Inferior parietal cortex (tissue), 1 donor: ENCODE measurements around the gene SERTAD1.
"Not testable (repeated sequence)": the region's sequence is repeated elsewhere in the genome, so short reads cannot be mapped to it uniquely, and the experiment has no call there.

ENCODE experiments used
- DNase-seq: peaks from one replicate; pipeline ENCODE4 v3.0.0-alpha.2; 2016; ENCODE audit errors: extremely low spot score

SERTAD1 gene

DNA sequence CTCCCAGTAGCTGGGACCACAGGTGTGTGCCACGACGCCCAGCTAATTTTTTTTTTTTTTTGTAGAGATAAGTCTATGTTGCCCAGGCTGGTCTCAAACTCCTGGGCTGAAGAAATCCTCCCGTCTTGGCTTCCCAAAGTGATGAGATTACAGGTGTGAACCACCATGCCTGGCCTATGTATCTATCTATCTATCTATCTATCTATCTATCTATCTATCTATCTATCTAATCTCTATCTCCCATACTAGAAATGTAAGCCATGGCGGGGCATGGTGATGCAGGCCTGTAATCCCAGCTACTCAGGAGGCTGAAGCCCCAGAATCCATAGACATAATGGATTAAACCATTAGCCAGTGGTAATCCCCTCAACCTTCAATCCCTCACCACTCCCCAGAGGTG, 24.9 kb upstream of the SERTAD1 start:
- no peak for DNase-seq

DNA sequence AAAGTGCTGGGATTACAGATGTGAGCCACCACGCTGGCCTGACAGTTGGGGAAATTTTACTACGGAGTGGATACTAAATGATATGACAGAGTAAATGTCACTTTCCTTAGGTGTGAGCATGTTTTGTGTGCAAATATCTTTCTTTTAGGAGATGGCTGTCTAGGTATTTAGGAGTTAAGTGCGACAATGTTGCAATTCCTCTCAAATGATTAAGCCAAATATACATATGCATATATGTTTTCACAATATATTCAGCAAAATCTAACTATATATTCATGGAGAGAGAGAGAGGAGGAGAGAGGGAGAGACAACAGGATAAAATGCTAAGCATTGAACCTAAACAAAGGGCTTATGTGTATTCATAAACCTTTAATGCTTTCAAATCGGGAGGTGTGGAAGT, 23.7 kb upstream of the SERTAD1 start:
- no peak for DNase-seq

DNA sequence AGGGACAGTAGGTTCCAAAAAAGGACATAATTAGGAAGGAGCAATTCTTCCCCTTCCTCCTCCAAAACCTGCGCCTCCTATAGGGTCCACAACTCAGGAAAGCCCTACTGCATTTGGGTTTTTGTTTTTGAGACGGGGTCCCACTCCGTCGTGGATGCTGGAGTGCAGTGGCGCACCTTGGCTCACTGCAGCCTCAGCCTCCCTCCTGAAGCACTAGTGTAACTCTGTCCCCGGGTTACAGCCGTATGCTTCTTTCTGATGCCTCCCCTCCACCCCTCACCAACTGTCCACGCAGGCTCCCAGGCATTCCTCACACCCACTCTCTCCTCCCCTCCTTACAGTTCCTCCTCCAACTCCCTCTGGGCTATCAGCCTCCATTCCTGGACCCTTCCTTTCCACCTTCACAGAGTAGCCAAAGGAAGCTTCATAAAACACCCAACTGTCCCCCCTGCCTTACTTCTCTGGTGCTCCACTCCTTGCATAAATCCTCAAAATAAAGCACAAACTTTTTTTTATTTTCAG, 20.5 kb upstream of the SERTAD1 start:
- DNase-seq, result no peak

DNA sequence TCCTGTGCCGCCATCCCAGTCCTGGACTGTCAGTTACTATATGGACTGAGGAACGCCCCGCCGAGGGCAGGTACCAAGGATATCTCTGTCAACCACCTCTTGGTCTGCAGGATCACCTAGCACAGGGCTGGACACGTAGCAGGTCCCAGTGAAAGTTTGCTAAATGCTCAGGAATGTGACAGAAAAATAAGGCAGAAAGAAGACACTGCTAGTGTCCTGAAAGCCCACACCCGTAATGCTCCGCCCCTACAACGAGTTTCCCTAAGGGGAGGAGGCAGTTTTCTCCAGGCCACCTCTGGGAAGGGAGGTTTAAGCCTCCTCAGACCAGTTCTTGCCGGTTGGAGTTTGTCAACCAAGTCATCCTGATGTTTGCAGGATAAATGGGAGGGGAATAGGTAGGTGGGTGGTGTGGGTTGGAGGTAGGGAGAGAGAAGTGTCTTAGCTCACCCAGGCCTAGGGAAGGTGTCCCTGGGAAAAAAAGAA, 20.0 kb upstream of the SERTAD1 start:
- peak; percentile 11 for DNase-seq

DNA sequence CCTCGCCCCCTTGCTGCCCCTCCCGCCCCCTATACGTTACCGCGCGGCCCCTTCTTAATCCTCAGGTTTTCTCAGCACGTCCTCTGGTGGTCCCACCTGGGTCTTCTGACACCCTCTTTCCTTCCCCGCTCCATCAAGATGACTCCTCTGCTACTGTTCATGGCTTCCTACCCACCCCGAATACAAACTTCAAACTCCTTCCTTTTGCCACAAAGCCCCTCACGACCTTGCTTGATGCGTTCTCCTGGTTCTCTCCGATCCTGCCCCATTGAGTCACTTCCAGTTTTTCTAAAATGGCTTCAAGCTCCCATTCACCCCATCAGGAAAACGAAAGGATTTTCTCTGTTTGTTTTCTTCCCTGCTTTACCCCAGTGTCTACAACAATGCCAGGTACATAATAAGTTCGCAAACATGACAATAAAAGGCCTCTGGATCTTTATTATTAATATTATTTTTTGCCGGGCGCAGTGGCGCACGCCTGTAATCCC, 19.1 kb upstream of the SERTAD1 start:
- no peak for DNase-seq

DNA sequence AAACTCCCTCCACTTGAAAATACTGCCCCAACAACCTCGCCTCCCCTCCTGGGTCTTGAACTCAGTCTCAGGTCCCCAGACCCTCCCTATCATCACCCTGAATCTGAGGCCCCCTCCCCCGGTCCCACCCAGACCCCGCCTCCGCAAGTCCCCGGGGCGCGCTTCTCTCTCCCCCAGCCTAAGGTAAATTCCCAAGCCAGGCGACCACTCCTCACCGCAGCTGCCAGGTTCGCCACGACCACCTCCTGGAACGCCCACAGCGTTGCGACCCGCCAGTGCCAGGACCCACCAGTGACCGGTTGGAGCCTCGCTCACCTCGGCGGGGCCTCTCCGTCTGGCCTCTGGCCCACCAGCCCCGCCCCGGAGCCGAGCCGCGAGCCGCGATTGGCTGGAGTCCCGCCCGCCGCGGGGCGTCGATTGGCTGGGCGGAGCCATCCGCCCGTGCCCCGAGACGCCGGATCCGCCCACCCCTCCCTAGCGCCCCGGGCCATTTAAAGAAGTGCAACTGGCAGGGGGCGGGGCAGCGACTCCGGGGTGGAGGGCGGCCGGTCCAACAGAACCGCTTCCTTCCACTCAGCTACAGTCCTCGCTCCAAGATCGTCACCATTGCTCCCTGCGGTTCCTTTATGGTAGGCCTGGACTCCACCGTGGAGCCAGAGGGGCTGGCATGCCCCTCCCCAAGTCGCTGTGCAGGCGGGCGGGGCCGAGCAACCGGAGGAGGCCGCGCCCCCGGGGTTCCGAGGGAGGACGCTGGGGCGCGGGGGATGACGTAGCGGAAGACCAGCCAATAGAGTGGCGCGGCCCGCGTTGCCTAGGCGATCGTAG, 18.4 kb upstream of the SERTAD1 start, which contains the start of gene SERTAD3:
Gene SERTAD3, minus strand, starts transcription at position 336 of the 825 bp plus-strand sequence. CDS start 2,255 bp downstream, outside the sequence.
- DNase-seq, result peak; percentile 95

DNA sequence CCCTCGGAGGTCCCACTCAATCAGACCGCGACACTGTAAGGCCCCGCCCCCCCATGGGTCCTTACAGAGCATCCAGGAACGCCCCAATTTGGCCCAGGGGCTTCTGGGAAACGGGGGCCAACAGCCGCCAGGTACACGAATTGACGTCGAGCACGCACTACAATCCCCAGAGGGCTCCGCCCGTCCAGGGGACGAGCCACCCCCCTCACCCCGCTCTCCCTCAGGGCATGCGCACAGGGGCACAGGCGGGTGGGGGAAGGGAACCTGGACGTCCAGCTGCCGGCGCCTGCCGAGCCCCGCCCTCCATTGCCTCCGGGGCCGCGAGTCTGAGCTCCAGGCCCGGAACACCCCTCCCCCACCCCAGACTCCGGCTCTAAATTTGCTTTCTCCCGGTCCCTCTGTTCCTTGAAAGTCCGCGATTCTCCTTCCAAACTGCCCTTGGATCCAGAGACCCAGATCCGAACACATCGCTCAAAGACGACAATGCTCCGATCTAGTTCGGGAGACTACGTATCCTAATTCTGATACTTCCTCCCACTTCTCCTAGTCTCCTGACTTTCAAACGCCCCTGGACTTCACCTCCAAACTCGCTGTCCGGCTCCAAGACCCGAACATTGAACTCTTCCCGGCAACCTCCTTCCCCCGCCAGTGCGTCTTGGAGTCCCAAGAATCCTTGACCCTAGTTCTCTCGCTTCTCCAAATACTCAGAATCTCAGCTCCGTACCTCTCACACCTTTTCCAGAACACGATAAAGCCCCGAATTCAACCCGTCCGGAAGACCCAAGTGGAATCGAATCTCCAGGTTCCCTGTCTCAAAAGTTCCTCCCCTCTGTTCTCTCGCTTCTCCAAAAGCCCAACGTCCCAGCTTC, 17.6 kb upstream of the SERTAD1 start:
- peak; percentile 95 for DNase-seq

DNA sequence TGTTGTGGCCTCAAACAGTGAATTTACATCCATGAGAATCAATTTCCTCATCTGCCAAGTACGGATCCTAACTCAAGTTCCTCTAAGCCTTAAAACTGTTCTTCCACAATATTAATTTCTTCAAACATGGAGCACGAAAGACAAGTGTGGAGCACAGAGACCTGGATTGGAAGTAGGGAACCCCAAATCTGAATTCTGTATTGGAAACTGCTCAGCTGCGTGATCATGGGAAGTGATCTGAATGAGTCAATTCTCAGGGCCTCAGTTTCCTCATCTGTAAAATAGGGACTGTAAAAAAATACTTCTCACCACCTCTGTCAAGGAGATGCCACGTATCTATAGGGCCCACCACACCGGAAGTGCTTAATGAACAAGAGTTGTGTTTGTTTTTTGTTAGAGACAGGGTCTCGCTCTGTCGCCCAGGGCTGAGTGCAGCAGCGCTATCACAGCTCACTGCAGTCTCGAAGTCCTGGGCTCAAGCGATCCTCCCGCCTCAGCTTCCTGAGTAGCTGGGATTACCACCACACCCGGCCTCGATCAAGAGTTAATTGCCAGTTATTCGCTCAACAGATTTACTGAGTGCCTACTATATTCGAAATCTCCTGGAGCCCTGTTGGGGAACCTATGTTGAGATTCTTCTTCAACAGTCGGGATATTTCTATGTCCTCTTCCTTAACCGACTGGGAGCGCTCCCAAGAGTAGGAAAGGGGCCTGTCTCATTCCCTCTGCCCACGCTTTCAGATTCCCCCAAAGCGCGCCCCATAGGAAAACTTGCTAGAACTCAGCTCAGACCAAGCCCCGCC, 16.7 kb upstream of the SERTAD1 start:
- DNase-seq, result no peak

DNA sequence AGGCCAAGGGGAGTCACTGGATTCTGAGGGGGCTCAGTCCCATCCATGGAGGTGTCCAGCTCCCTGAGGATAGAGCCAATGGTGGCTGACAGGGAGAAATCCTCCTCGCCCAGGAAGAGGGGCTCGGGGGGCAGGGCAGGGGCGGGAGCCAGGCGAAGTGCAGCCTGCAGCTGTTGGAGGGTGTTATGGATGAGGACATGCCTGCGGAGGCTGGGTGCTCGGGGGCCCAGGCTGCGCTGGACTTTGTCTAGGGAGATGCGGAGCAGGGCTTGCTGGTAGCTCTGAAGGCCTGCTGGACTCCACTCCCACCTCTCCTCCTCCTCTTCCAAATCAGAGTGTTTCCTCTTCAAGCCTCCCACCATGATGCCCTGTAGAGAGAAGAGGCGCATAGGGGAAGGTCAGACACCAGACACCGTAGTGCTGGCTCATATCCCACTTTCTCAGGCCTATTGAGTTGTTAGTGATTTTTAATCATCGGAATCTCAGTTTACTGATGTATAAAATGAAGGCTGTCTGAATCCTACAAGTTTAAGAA, 16.0 kb upstream of the SERTAD1 start:
- no peak for DNase-seq

DNA sequence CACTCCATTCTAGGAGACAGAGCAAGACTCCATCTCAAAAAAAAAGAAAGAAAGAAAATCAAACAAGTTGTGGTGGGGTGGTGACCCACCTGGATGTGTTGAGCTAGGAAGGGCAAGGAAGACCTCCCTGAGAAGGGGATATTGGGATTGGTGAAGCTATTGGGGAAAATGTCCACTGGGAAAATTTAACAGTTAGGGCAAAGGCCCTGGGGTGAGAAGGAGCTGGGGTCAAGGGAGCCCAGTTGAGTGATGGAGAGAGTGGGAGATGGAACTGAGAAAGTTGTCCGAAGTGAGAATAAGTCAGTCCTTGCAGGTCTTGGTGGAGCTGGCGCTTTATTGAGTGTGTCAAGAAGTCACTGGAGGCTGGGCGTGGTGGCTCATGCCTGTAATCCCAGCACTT, 12.5 kb upstream of the SERTAD1 start:
- DNase-seq, result no peak

DNA sequence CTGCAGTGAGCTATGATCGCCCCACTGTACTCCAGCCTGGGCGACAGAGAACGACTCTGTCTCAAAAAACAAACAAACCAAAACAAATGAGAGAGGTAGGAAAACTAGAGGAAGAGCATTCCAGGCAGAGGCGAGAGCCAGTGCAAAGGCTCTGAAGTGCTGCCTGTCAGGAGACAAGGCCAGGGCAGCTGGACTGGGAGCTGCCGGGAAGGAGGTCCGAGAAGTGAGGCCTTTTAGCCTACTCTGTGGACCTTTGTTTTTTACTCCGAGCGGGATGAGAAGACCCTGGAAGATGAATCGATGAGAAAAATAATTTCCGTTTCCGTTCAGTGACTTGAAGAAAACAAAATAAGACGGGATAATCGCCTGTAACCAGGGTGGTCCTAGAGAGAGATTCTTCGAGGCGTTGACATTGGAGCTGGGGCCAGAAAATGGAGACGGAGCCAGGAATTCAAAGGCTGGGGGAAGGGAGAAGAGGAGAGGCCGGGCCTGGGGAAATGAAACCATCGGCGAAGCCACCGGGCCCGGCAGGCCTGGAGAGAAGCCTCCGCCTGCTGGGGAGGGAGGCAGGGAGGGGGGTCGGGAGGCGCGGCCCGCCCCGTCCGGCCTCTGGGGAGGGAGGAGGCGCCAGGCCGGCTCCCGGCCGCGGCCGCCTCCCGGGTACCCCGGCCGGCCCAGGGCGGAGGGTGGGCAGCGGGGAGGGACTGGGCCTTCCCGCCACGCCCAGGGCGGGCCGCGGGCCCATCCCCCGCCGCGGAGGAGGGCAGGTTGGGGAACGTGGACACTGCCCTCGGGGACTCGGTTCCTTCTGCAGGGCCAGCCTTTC, 7.8 kb upstream of the SERTAD1 start:
- DNase-seq, result peak; percentile 69

DNA sequence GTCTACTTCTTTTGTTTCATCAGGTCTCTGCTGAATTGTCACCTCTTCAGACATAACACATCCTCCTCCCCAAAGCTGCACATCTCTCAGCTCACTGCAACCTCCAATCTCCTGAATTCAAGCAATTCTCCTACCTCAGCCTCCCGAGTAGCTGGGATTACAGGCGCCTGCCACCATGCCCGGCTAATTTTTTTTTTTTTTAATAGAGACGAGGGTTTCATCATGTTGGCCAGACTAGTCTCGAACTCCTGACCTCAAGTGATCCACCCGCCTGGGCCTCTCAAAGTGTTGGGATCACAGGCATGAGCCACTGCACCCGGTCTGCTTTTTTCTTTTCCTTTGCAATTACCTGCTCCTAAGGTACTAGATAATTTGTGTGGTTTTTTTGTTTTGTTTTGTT, 7.0 kb upstream of the SERTAD1 start:
- DNase-seq, result not testable (repeated sequence)

DNA sequence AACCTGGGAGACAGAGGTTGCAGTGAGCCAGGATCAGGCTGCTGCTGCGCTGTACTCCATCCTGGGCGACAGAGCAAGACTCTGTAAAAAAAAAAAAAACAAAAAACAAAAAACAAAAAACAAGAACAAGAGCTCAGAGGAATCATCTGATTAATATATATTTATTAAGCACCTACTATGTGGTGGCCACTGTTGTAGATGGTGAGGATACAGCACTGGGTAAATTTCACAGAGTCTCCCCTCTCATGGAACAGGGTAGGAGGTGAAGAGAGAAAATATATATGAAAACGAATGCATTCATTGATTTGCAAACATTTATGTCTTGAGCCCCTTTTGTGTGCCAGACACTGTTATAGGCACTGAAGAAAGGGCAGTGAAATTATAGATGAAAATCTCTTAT, 5.9 kb upstream of the SERTAD1 start:
- no peak for DNase-seq

DNA sequence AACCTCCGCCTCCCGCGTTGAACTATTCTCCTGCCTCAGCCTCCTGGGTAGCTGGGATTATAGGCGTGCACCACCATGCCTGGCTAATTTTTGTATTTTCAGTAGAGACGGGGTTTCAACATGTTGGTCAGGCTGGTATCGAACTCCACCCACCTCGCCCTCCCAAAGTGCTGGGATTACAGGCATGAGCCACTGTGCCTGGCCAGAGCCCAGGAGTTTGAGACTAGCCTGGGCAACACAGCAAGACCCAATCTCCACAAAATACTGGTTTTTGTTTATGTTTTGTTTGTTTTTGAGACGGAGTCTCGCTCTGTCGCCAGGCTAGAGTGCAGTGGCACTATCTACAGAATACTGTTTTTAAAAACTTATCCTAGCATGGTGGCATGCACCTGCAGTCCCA, 4.5 kb upstream of the SERTAD1 start:
- DNase-seq, result not testable (repeated sequence)

DNA sequence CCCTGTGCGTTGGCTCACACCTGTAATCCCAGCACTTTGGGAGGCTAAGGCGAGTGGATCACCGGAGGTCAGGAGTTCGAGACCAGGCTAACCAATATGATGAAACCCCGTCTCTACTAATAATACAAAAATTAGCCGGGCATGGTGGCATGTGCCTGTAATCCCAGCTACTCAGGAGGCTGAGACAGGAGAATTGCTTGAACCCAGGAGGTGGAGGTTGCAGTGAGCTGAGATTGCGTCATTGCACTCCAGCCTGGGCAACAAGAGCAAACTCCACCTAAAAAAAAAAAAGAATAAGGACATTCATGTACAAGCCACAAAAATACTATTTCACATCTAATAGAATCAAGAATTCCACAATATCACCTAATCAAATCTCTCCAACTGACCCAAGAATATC, 2.4 kb upstream of the SERTAD1 start:
- DNase-seq, result not testable (repeated sequence)

DNA sequence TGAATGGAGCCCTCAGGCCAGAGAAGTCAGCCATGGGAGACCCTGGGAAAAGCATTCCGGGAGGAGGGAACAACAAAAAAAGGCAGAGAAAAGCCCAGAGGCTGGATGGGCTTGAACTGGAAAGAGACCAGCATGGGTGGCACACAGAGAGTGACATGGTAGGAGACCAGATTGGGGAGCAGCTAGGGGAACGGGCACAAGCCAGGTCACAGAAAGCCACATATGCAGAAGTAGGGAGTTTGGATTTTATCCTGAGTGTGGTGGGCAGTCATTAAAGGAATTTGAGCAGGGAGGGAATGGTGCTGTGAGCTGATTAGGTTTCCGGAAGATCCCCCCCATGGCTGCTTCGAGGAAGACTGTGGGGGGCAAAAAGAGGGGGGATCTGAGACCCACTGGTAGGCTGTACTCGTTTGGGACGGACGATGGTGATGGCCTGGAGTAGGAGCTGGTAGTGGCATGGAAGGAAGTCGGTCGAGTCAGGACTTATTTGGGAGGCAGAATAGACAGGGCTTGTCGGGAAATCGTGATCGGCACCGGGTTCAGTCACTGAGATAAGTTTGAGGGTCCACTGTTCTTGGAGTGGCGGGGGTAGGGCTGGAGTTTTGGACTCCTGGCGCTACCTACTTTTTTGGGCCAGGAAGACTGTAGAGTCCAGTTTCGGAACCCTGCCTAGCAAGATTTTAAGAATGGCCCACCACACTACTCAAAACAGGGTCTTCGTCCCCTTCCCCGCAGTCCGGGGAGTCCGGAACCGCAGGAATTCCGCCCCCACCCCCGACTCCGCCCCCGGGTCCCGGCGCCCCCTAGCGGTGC, 949 bp downstream of the SERTAD1 start:
- peak; percentile 46 for DNase-seq

DNA sequence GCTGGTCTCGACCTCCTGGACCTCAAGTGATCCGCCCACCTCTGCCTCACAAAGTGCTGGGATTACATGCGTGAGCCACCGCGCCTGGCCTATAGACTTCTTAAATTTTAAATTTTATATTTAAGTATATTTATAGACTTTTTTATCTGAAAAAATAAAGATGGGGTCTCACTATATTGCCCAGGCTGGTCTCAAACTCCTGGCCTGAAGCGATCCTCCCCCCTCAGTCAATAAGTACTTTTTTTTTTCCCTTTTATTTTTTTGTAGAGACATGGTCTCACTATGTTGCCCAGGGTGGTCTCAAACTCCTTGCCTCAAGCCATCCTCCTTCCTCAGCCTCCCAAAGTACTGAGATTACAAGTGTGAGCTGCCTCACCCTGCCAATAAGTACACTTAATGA, 1.9 kb downstream of the SERTAD1 start:
- DNase-seq, result no peak

DNA sequence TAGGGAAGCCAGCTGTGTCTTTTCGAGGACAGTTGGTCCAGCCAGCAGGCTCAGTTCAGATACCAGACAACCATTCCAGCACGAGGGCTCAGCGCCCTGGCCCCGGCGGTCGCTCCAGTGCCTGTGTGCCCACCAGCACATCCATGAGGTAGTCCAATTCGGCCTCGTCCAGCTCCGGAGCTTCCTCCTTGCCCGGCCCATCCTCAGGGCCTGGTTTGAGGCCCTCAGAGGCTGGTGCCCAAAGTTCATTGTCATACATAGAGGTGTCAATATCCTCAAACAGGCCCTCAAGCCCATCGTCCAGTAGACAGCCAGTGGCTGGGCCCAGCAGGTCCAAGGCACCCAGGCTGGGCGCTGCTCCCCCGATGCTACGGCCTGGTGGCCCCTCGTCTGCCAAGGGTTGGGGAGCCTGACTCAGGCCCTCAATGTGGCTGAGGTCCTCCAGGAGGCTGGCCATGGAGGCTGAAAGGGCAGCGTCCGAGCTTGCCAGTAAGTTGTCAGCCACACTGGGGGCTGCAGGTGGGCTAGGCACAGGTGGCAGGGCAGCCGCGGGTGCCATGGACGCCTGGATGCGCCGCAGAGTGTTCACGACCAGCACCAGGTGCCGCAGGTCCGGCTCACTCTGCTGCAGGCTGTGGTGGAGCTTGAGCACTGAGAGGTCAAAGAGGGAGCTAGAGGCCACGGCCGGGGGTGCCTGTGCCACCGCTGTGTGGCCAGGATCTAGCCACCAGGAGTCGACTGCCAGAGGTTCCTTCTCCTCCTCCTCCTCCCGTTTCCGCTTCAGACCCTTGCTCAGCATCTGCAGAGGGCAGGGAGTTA, 2.8 kb downstream of the SERTAD1 start:
- no peak for DNase-seq
